Activated T-cell treated with anti-CD3 and anti-CD28 coated beads for 48 hours (primary cell): ENCODE measurements around the gene ENPP3.

Source experiments
- DNase-seq: peaks from one replicate; pipeline ENCODE4 v3.0.0-alpha.2; 2020; ENCODE audit warnings: low read depth

The ENPP3 gene

GRCh38 chr6:131642987-131643611 lies 6.0 kb downstream of the ENPP3 start:
- DNase-seq: no peak

DNA sequence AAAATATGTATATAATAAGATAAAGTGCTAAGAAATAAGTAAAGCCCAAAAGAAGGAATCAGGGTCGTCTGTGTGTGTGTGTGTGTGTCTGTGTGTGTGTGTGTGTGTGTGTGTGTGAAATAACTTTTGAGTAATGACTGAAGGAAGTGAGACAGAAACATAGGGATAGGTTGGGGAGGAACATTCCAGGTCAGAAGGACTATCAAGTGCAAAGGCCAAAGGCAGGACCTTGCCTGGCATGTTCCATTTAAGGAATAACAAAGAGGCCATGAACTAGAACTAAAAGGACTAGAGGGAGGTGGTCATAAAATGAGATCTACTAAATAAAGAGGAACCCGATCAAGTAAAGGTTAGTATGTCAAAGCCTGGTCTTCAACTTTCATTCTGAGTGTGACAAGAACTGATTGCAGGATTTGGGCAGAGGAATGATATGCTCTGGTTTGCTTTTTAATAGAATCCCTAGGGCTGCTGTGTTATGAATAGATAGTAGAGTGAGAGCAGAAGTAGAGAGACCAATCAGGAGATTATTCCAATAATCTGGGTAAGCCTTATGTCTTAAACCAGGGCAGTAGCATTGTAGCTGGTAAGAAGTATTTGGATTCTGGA lies 6.9 kb downstream of the ENPP3 start:
- no peak for DNase-seq

DNA sequence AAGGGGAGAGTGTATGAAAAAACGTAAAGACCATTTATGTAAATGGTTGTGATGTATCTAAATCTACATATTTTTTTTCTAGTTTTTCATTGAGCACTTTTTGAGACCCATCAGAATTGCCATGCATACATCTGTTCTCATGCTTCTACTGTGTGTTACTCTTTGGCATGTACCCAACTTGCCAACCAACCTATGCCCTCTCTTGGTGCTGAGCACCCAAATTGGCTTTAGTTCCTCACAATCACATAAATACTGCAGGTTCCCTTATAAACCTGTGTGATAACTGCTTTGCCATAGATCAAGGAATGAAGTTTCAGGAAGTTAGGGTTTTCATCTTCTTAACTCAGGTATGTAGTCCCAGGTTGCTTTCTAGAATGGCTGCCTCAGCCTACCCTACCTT lies 7.8 kb downstream of the ENPP3 start:
- DNase-seq: no peak

GRCh38 chr6:131645846-131646245 lies 8.7 kb downstream of the ENPP3 start:
- no peak for DNase-seq

GRCh38 chr6:131646249-131646670 lies 9.2 kb downstream of the ENPP3 start:
- no peak for DNase-seq

DNA sequence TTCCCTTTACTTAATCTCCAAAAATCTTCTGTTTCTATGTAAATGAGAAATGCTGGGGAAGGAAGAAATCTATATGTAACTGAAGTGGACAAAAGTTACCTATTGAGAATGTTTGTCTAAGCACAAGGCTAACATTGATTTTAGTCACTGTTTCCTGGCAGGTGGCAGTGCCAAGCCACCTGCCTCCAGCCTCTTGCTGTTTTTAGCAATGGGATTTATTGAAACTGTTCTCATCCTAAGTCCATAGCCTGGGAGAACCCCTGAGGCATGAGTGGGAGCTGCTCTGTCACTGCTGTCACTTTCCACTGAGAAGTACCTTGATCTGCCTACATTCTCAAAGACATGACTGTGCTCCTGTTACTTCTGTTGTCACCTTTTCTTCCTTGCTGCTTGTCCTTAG lies 14.7 kb downstream of the ENPP3 start:
- no peak for DNase-seq

- no peak for DNase-seq
These were observed 15.4 kb downstream of the ENPP3 start for GRCh38 chr6:131652472-131652871.

DNA sequence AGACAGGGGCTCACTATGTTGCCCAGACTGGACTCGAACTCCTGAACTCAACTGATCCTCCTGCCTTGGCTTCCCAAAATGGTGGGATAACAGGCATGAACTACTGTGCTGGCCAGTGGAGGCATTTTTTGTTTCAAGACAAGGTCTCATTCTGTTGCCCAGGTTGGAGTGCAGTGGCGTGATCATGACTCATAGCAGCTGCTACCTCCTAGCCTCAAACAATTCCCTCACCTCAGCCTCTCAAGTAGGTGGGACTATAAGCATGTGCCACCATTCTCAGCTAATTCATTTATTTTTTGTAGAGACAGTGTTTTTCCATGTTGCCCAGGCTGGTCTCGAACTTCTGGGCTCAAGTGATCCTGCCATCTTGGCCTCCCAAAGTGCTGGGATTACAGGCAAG lies 17.2 kb downstream of the ENPP3 start:
- DNase-seq: no peak

GRCh38 chr6:131655387-131655786 lies 18.3 kb downstream of the ENPP3 start:
- DNase-seq: no peak

DNA sequence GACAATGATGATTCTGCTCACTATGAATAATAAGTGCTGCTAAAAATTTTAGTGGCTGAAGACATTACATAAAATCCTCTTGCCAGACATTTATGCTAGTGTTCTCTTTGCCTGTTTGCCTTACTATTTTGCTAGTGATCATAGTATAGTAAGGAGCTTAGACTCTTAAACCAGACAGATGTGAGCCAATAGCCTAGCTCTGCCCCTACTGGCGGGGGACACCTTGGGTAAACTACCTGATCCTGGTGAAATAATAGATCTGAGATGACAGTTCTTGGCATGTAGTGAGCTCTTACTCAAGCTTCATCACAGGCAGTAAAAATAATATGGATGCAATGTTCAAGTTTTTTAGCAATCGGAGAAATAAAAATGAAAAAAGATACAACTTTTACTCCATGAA lies 18.8 kb downstream of the ENPP3 start:
- DNase-seq: no peak

DNA sequence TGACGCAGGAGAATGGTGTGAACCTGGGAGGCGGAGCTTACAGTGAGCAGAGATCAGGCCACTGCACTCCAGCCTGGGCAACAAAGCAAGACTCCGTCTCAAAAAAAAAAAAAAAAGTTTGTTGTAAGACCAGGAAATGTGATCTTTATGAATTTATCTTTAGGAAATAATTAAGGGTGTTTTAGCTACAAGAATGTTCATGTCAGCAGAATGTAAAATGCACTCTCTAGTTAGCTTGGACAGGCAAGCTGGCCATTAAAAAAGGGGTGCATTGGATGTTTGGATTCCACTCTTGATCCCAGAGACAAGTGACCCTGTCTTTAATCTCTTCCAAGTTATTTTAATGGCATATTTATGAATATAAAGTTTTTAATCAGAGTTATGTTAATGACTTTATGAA lies 19.6 kb downstream of the ENPP3 start:
- no peak for DNase-seq

DNA sequence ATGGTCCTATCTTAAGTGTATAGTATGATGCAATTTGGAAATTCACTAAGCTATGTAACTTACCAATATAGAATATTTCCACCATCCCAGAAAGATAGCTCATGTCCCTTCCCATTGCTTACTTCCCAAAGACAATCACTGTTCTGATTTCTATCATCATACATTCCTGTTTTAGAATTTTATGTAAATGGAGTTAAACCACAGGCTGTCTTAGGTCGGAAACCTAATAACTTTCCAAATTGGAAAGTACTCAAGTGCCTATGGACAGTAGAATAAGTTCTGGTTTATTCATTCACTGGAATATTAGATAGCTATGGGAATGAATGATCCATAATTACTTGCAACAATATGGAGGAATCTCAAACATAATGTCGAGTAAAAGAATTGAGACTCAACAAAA lies 20.1 kb downstream of the ENPP3 start:
- no peak for DNase-seq

- DNase-seq: no peak
These were observed 20.6 kb downstream of the ENPP3 start for GRCh38 chr6:131657630-131658111.

DNA sequence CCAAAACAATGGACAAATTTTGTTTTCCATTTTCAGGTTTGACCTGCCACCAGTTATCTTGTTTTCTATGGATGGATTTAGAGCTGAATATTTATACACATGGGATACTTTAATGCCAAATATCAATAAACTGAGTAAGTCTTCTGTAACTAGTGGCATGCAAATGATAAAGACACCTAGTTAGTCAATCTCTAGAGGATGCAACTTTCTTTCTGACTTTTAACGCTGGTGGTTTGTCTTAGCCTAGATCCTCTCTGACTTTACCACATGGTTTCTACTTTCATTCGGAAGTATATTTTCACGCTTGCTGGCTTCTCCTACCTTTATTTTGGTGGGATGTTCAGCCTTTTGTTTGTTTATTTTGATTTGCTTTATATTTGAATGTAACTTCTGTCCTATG lies 21.2 kb downstream of the ENPP3 start:
- no peak for DNase-seq

DNA sequence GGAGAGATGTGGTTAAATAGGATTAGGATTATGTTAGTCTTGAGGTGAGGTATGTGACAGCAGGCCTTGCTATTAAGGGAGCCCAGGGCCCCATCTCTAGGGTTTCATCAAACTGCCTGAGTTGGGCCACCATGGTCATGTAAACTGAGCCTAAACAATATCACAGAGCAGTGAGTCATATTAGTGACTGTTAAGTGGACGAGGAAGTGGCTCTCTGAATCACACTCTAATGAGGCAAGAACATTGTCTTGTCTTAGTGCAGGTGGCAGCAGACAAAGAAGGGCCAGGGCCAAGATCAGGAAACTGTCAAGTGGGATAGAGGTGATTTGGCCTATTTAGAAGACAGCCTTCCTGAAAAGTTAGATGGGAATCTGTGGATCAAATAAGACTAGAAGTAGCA lies 23.1 kb downstream of the ENPP3 start:
- DNase-seq: no peak

- no peak for DNase-seq
These were observed 26.6 kb downstream of the ENPP3 start for GRCh38 chr6:131663578-131664165.

DNA sequence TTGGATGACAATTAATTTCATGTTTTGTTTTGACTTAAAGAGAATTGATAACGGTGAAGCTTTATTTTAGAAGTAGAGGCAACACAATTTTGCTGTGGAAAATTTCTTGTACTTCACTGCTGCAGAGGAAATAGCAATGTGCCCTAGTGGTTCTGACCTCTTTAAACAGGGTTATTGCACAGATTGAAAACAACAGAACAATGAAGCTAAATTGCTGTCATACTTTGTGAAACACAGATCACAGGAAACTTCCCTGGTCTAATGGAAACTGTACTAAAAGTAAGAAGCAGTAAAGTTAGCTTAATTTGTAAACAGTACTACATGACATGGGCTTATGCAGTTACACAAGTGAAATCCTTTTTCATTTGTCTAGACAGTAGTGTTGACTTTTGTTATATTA lies 32.8 kb downstream of the ENPP3 start:
- no peak for DNase-seq

GRCh38 chr6:131673184-131673583 lies 36.1 kb downstream of the ENPP3 start:
- no peak for DNase-seq

- DNase-seq: no peak
These were observed 41.3 kb downstream of the ENPP3 start for GRCh38 chr6:131678442-131678841.

DNA sequence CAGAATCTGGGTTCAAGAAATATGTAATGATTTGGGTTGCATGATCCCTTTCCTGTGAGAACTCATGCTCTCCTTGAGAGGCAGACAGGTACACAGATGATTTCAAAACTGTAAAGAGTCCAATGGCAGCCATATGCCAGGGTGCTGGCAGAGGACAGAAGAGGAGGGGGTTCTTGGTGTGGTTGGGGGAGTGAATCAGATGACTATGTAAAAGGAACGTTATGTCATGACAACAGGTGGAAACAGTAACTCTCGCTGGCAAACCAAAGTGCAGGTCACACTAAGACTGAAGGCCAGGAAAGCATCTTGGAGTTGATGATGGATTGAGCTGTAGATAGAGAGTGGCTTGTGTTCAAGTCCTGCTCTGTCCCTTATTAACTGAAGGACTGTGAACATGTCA lies 43.8 kb downstream of the ENPP3 start:
- DNase-seq: no peak

- DNase-seq: no peak
These were observed 44.5 kb downstream of the ENPP3 start for GRCh38 chr6:131681585-131681984.

DNA sequence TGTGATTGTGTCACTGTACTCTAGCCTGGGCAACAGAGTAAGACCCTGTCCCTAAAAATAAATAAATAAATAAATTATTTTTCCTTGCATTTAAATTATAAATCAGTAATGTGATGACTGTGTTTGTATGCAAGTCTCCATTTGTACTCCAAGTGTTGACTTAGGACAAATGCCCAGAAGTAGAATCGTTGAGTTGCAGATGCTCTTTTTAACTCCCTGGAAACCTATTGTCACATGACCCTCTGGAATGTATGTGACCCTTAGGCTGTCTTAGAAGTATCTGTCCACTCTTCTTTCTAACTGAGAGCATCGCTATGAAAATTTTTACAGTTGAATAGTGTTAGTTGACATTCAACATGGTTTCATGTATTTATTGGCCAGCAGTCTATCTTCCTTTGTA lies 45.3 kb downstream of the ENPP3 start:
- no peak for DNase-seq

GRCh38 chr6:131683479-131683878 lies 46.4 kb downstream of the ENPP3 start:
- no peak for DNase-seq

GRCh38 chr6:131685266-131685780 lies 48.2 kb downstream of the ENPP3 start:
- peak; percentile 9 for DNase-seq
